Measurements from ENCODE around the gene S1PR4.

- no peak for TF ChIP-seq SMC3 (IDR thresholded peaks at IDR 0.05; ENCODE audit: low read depth, low read length)
- no peak for TF ChIP-seq CTCF (IDR thresholded peaks at IDR 0.05)
- no peak for TF ChIP-seq RCOR1 (IDR thresholded peaks at IDR 0.05; ENCODE audit: low read length)
- TF ChIP-seq RAD21 (IDR thresholded peaks at IDR 0.05; ENCODE audit: low read length): no peak
- TF ChIP-seq TCF12 (IDR thresholded peaks at IDR 0.05): no peak
- TF ChIP-seq POLR2AphosphoS5 (IDR thresholded peaks at IDR 0.05; ENCODE audit: low read depth, low read length): no peak
- TF ChIP-seq EZH2phosphoT487 (IDR thresholded peaks at IDR 0.05; ENCODE audit: borderline replicate concordance, low read depth): no peak
- TF ChIP-seq JUND (IDR thresholded peaks at IDR 0.05): no peak
- no peak for TF ChIP-seq YY1 (IDR thresholded peaks at IDR 0.05; ENCODE audit: low read depth)
- TF ChIP-seq NRF1 (IDR thresholded peaks at IDR 0.05; ENCODE audit: low read depth, low read length): no peak
Observed at GRCh38 chr19:3216874-3217273, 38.3 kb downstream of the S1PR4 start.
